Brain microvascular endothelial cell (primary cell): ENCODE measurements around the gene SUSD1.
"Not testable (repeated sequence)": the region's sequence is repeated elsewhere in the genome, so short reads cannot be mapped to it uniquely, and the experiment has no call there.

Experiments used
- DNase-seq: peaks from one replicate; pipeline ENCODE4 v3.0.0-alpha.2; 2020
- H3K27ac ChIP-seq: fragments of 250-450 bp; sonication (Bioruptor Pico); 2 replicates; pipeline ENCODE4 v1.5.1; 2020; ENCODE audit warnings: mild to moderate bottlenecking, moderate library complexity
- H3K27me3 ChIP-seq: fragments of 250-450 bp; sonication (Bioruptor Pico); replicated peaks from 2 replicates; pipeline ENCODE4 v1.5.1; 2020; ENCODE audit warnings: mild to moderate bottlenecking
- H3K36me3 ChIP-seq: fragments of 250-450 bp; sonication (Bioruptor Pico); replicated peaks from 2 replicates; pipeline ENCODE4 v1.5.1; 2020; ENCODE audit warnings: mild to moderate bottlenecking
- H3K4me3 ChIP-seq: 2 replicates; pipeline ENCODE4 v1.5.1; 2011; ENCODE audit warnings: low read depth, mild to moderate bottlenecking, control low read depth, low read length, moderate library complexity
- CTCF ChIP-seq: IDR thresholded peaks from 2 replicates; pipeline ENCODE4 v1.5.1; 2011; ENCODE audit warnings: low read depth, mild to moderate bottlenecking, moderate library complexity, low read length, control low read depth, inconsistent platforms; ENCODE audit errors: missing control alignments
- in situ Hi-C: cut with HindIII; loops from 2 replicates; pipeline ENCODE4 v1.10.0; 2017; ENCODE audit warnings: low sequenced_read_pairs, low pct_ligation_motif_present

Gene SUSD1

GRCh38 chr9:112074250-112075008 lies 100.7 kb downstream of the SUSD1 start:
- DNase-seq, result peak; percentile 95
- H3K27me3 ChIP-seq, result no peaks in the 10 kb centered on the region
- in situ Hi-C loops, result loop anchor here (25.0 kb wide), 1 partner anchor 312 kb away; no protein-coding TSS in a partner anchor
- H3K36me3 ChIP-seq, result no peaks in the 10 kb centered on the region
- no peak overlapping the region for H3K4me3 ChIP-seq
- peak; percentile 91 for TF ChIP-seq CTCF
- H3K27ac ChIP-seq, result peak overlapping the region; percentile 100

- in situ Hi-C loops, result loop anchor here (25.0 kb wide), 1 partner anchor 311 kb away; no protein-coding TSS in a partner anchor
- H3K27ac ChIP-seq, result peak overlapping the region; percentile 100
These were observed 101.4 kb downstream of the SUSD1 start for GRCh38 chr9:112073639-112074173.

GRCh38 chr9:112072721-112073638 lies 102.1 kb downstream of the SUSD1 start:
- DNase-seq, result peak; percentile 86
- TF ChIP-seq CTCF, result no peak
- in situ Hi-C loops, result loop anchor here (25.0 kb wide), 1 partner anchor 311 kb away; no protein-coding TSS in a partner anchor
- peak overlapping the region; percentile 100 for H3K27ac ChIP-seq
- H3K4me3 ChIP-seq, result no peak overlapping the region
- no peaks in the 10 kb centered on the region for H3K36me3 ChIP-seq
- no peaks in the 10 kb centered on the region for H3K27me3 ChIP-seq

More at GRCh38 chr9:112073639-112074173, 101.4 kb downstream of the SUSD1 start:
- H3K36me3 ChIP-seq, H3K4me3 ChIP-seq, H3K27me3 ChIP-seq: not testable (repeated sequence)
- DNase-seq, result peak; percentile 77

GRCh38 chr9:112069318-112070169 lies 105.6 kb downstream of the SUSD1 start:
- in situ Hi-C loops, result loop anchor here (25.0 kb wide), 1 partner anchor 307 kb away; no protein-coding TSS in a partner anchor
- DNase-seq, result no peak
- no peak overlapping the region for H3K27ac ChIP-seq
- no peaks in the 10 kb centered on the region for H3K27me3 ChIP-seq
- no peaks in the 10 kb centered on the region for H3K36me3 ChIP-seq
- no peak for TF ChIP-seq CTCF
- no peak overlapping the region for H3K4me3 ChIP-seq

GRCh38 chr9:112065806-112066606 lies 109.1 kb downstream of the SUSD1 start:
- peak overlapping the region; percentile 92 for H3K27ac ChIP-seq
- H3K36me3 ChIP-seq, result no peaks in the 10 kb centered on the region
- in situ Hi-C loops, result loop anchor here (25.0 kb wide), 1 partner anchor 304 kb away; no protein-coding TSS in a partner anchor
- no peak overlapping the region for H3K4me3 ChIP-seq
- H3K27me3 ChIP-seq, result no peaks in the 10 kb centered on the region
- TF ChIP-seq CTCF, result no peak
- peak; percentile 97 for DNase-seq
